ENCODE measurements around the gene PRR18. TPM values are rescaled to one million over a fixed set of nuclear protein-coding genes. Genes with fewer than 3 reads are reported as not detected.

PRR18 gene
- total and polyA plus RNA-seq, 2 of the 8 experiments (the other 6 are each of a cell fraction or from before 2014, with no cell fraction given), result 0.08 to 0.19 TPM

- TF ChIP-seq CEBPB (IDR thresholded peaks at IDR 0.05; ENCODE audit: low read depth, low read length) (no peak), BCL11A (IDR thresholded peaks at IDR 0.05; ENCODE audit: low read depth in 2 of 2, low read length in 2 of 2) (no peak)
These were observed 25.2 kb upstream of the PRR18 start (continued) for GRCh38 chr6:166333172-166333995.

Data from H1 (cell line).